ENCODE data around the gene GABBR2.

GRCh38 chr9:98603821-98604383, 104.8 kb downstream of the GABBR2 start:
- TF ChIP-seq CTCF (IDR thresholded peaks at IDR 0.05): no peak
- no peak for TF ChIP-seq POLR2A (IDR thresholded peaks at IDR 0.05)
